Measurements from ENCODE around the gene FADS6.

DNA sequence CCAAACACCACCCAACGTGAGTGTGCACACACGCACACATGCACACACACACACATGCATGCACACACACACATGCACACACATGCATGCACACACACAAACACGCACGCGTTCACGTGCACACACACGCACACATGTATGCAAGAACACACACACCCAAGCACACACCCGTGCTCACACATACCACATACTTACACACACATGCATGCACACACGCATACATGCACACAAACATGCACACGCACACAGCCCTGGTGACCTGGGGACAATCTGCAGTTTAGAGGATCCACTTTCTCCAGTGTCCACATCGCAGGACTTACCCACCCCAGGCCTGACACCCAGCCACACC lies 23.4 kb upstream of the FADS6 start:
- TF ChIP-seq, protein P1, sequence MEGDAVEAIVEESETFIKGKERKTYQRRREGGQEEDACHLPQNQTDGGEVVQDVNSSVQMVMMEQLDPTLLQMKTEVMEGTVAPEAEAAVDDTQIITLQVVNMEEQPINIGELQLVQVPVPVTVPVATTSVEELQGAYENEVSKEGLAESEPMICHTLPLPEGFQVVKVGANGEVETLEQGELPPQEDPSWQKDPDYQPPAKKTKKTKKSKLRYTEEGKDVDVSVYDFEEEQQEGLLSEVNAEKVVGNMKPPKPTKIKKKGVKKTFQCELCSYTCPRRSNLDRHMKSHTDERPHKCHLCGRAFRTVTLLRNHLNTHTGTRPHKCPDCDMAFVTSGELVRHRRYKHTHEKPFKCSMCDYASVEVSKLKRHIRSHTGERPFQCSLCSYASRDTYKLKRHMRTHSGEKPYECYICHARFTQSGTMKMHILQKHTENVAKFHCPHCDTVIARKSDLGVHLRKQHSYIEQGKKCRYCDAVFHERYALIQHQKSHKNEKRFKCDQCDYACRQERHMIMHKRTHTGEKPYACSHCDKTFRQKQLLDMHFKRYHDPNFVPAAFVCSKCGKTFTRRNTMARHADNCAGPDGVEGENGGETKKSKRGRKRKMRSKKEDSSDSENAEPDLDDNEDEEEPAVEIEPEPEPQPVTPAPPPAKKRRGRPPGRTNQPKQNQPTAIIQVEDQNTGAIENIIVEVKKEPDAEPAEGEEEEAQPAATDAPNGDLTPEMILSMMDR (IDR thresholded peaks at IDR 0.05; ENCODE audit: extremely low read depth in 1 of 2, insufficient read depth in 1 of 2, low read depth in 1 of 2, low read length in 2 of 2): no peak
- TF ChIP-seq JUN (IDR thresholded peaks at IDR 0.05; ENCODE audit: borderline replicate concordance, insufficient read depth, insufficient read length, low read depth) (no peak), EZH2 (IDR thresholded peaks at IDR 0.05; ENCODE audit: borderline replicate concordance, low read depth, low read length, severe bottlenecking) (no peak), POLR2AphosphoS5 (IDR thresholded peaks at IDR 0.05; ENCODE audit: insufficient read depth, low read depth, low read length) (no peak), POLR2A (IDR thresholded peaks at IDR 0.05; ENCODE audit: low read depth, low read length) (no peak)

All from endothelial cell of umbilical vein (primary cell).